ENCODE measurements around the gene SHANK3. TPM values are rescaled to one million over a fixed set of nuclear protein-coding genes. Genes with fewer than 3 reads are reported as not detected.

The SHANK3 gene
- polyA plus RNA-seq, 1 of the 3 experiments (the other 2 are of a cell fraction) = 1.5 TPM

DNA sequence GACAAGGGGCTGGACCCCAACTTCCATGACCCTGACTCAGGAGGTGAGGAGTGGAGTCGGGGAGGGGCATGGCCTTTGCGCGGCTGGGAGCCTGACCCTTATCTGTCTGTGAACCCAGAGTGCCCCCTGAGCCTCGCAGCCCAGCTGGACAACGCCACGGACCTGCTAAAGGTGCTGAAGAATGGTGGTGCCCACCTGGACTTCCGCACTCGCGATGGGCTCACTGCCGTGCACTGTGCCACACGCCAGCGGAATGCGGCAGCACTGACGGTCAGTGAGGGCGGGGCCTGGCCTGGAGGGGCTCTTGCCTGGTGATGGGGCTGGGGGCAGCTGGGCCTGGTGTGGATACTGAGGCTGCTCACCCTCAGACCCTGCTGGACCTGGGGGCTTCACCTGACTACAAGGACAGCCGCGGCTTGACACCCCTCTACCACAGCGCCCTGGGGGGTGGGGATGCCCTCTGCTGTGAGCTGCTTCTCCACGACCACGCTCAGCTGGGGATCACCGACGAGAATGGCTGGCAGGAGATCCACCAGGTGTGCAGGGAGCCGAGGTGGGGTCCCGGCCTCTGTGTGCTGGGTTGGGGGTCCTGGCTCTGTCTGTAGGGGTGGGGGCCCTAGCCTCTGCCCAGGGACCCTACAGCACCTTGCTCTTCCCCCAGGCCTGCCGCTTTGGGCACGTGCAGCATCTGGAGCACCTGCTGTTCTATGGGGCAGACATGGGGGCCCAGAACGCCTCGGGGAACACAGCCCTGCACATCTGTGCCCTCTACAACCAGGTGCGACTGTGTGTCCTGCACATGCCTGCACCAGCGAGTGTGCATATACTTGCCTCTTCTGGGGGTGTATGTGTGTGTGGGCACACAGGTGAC, 6.3 kb downstream of the SHANK3 start:
- Histone ChIP-seq H3K4me1 (ENCODE audit: control insufficient read depth in 1 of 2, insufficient read depth in 2 of 2, low read depth in 1 of 2, low read length in 1 of 2) (peaks cover 0 to 5% of the 10 kb centered on the region in 2 experiments; a peak in 1 of 4 replicates), H3K4me3 (ENCODE audit: low read depth in 2 of 2, low read length in 1 of 2) (no peak overlapping the region), H3K27ac (ENCODE audit: low read depth in 2 of 2, low read length in 1 of 2) (no peak overlapping the region), H3K9me2 (no peaks in the 10 kb centered on the region), H3F3A (replicated peaks; ENCODE audit: insufficient read depth) (no peaks in the 10 kb centered on the region), H3K4me2 (no peak overlapping the region), H3K9me3 (no peaks in the 10 kb centered on the region), H3K36me3 (replicated peaks in 1 of 2; ENCODE audit: control insufficient read depth in 1 of 2, insufficient read depth in 2 of 2, low read length in 1 of 2) (no peaks in the 10 kb centered on the region), H3K9ac (no peak overlapping the region), H3K27me3 (ENCODE audit: insufficient read depth) (no peaks in the 10 kb centered on the region), H3K79me2 (ENCODE audit: insufficient read depth) (no peaks in the 10 kb centered on the region), H2AFZ (ENCODE audit: low read depth) (no peak overlapping the region), H4K20me1 (ENCODE audit: insufficient read depth) (no peaks in the 10 kb centered on the region)
- TF ChIP-seq, protein P1, sequence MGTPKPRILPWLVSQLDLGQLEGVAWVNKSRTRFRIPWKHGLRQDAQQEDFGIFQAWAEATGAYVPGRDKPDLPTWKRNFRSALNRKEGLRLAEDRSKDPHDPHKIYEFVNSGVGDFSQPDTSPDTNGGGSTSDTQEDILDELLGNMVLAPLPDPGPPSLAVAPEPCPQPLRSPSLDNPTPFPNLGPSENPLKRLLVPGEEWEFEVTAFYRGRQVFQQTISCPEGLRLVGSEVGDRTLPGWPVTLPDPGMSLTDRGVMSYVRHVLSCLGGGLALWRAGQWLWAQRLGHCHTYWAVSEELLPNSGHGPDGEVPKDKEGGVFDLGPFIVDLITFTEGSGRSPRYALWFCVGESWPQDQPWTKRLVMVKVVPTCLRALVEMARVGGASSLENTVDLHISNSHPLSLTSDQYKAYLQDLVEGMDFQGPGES (IDR thresholded peaks at IDR 0.05; ENCODE audit: low read depth, low read length) = no peak
- TF ChIP-seq MXI1 (IDR thresholded peaks at IDR 0.05; ENCODE audit: low read depth, low read length) = no peak
- no peak for TF ChIP-seq EZH2phosphoT487 (IDR thresholded peaks at IDR 0.05; ENCODE audit: borderline replicate concordance, low read depth)
- TF ChIP-seq, protein P2, sequence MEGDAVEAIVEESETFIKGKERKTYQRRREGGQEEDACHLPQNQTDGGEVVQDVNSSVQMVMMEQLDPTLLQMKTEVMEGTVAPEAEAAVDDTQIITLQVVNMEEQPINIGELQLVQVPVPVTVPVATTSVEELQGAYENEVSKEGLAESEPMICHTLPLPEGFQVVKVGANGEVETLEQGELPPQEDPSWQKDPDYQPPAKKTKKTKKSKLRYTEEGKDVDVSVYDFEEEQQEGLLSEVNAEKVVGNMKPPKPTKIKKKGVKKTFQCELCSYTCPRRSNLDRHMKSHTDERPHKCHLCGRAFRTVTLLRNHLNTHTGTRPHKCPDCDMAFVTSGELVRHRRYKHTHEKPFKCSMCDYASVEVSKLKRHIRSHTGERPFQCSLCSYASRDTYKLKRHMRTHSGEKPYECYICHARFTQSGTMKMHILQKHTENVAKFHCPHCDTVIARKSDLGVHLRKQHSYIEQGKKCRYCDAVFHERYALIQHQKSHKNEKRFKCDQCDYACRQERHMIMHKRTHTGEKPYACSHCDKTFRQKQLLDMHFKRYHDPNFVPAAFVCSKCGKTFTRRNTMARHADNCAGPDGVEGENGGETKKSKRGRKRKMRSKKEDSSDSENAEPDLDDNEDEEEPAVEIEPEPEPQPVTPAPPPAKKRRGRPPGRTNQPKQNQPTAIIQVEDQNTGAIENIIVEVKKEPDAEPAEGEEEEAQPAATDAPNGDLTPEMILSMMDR (IDR thresholded peaks at IDR 0.05) = no peak
- TF ChIP-seq, protein P3, sequence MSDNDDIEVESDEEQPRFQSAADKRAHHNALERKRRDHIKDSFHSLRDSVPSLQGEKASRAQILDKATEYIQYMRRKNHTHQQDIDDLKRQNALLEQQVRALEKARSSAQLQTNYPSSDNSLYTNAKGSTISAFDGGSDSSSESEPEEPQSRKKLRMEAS (IDR thresholded peaks at IDR 0.05; ENCODE audit: low read depth) = no peak
- TF ChIP-seq GABPA (IDR thresholded peaks at IDR 0.05; ENCODE audit: low read depth) = no peak
- no peak for TF ChIP-seq TAF1 (IDR thresholded peaks at IDR 0.05; ENCODE audit: borderline replicate concordance, low read depth, low read length)
- TF ChIP-seq, protein P4, sequence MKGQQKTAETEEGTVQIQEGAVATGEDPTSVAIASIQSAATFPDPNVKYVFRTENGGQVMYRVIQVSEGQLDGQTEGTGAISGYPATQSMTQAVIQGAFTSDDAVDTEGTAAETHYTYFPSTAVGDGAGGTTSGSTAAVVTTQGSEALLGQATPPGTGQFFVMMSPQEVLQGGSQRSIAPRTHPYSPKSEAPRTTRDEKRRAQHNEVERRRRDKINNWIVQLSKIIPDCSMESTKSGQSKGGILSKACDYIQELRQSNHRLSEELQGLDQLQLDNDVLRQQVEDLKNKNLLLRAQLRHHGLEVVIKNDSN (IDR thresholded peaks at IDR 0.05; ENCODE audit: borderline replicate concordance, low read depth) = no peak
- no peak for TF ChIP-seq JUND (IDR thresholded peaks at IDR 0.05)
- TF ChIP-seq ELF1 (IDR thresholded peaks at IDR 0.05) = no peak
- TF ChIP-seq NFIC (IDR thresholded peaks at IDR 0.05; ENCODE audit: borderline replicate concordance) = no peak
- POLR2A ChIA-PET = no interaction called here
- 98% methylated on average over 17 of the region's 30 CpGs for WGBS (ENCODE audit: low lambda C conversion rate)
- peak; percentile 11 for DNase-seq
- CTCF ChIA-PET = interaction anchor here (0.6 kb wide), 1 partner anchor 954 kb away, joined by 3 read pairs; no protein-coding TSS in a partner anchor
